ENCODE data around the gene OLR1. TPM values are rescaled to one million over a fixed set of nuclear protein-coding genes. Genes with fewer than 3 reads are reported as not detected.

The OLR1 gene
- total RNA-seq, 1 experiment from 2014 or later: 0.12 TPM

DNA sequence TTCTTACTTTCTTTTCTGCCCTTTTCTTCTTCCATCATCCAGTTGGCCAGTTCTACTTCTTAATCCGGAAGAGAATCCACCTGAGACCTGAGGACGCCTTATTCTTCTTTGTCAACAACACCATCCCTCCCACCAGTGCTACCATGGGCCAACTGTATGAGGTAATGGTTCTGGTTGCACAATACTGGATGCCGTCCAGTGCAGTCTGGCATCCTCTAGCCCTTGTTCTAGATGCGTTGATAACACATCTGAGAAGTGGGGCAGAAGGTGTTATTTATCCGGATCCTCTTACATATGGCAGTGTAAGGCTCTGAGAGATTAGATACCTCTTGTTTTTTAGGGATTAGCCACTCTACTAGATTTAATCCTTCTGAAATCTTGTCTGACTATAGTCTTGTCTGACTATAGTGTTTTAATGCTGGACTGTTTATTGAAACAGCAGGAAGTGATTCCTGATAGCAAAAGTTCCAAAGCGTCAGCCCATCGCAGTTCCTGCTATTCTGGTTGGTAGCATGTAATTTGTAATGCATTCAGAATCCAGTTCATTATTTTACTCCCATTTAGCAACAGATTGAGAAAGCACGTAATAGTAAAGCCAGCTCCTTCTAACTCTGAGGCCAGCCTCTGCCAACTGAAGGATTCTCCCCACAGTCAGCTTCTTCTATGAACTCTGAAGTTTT lies 48.6 kb upstream of the OLR1 start:
- Histone ChIP-seq H3K36me3 (ENCODE audit: control insufficient read depth in 1 of 2, insufficient read depth in 2 of 2, low read length in 2 of 2) (peaks cover 30 to 33% of the 10 kb centered on the region in 2 experiments), H3K4me2 (ENCODE audit: low read length) (no peak overlapping the region)
- POLR2A ChIA-PET: no interaction called here

More for the DNA sequence above, 48.6 kb upstream of the OLR1 start:
- TF ChIP-seq RAD21 (IDR thresholded peaks at IDR 0.05; ENCODE audit: low read depth) (no peak), POLR2A (IDR thresholded peaks at IDR 0.05; ENCODE audit: borderline replicate concordance, extremely low read depth, insufficient read depth, insufficient read length) (no peak), ZNF274 (IDR thresholded peaks at IDR 0.05; ENCODE audit: low read depth, low read length) (no peak), YY1 (IDR thresholded peaks at IDR 0.05; ENCODE audit: extremely low read depth, insufficient replicate concordance, low read depth, low read length) (no peak), SIN3A (IDR thresholded peaks at IDR 0.05; ENCODE audit: low read depth) (no peak), POLR2AphosphoS5 (IDR thresholded peaks at IDR 0.05; ENCODE audit: low read depth, low read length) (no peak), ELF1 (IDR thresholded peaks at IDR 0.05; ENCODE audit: borderline replicate concordance, low read depth) (no peak), FOSL1 (IDR thresholded peaks at IDR 0.05; ENCODE audit: low read depth) (no peak), SP1 (IDR thresholded peaks at IDR 0.05; ENCODE audit: low read depth) (no peak), CBX3 (IDR thresholded peaks at IDR 0.05; ENCODE audit: low read depth) (no peak), EZH2phosphoT487 (IDR thresholded peaks at IDR 0.05; ENCODE audit: borderline replicate concordance) (no peak), SRF (IDR thresholded peaks at IDR 0.05; ENCODE audit: low read depth) (no peak), ZFX (IDR thresholded peaks at IDR 0.05) (no peak)
- TF ChIP-seq, protein P1, sequence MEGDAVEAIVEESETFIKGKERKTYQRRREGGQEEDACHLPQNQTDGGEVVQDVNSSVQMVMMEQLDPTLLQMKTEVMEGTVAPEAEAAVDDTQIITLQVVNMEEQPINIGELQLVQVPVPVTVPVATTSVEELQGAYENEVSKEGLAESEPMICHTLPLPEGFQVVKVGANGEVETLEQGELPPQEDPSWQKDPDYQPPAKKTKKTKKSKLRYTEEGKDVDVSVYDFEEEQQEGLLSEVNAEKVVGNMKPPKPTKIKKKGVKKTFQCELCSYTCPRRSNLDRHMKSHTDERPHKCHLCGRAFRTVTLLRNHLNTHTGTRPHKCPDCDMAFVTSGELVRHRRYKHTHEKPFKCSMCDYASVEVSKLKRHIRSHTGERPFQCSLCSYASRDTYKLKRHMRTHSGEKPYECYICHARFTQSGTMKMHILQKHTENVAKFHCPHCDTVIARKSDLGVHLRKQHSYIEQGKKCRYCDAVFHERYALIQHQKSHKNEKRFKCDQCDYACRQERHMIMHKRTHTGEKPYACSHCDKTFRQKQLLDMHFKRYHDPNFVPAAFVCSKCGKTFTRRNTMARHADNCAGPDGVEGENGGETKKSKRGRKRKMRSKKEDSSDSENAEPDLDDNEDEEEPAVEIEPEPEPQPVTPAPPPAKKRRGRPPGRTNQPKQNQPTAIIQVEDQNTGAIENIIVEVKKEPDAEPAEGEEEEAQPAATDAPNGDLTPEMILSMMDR (IDR thresholded peaks at IDR 0.05 in 2 of 3, conservative IDR thresholded peaks at IDR 0.05 in 1 of 3; ENCODE audit: borderline replicate concordance in 1 of 3, insufficient read depth in 1 of 3, low read depth in 2 of 3, low read length in 2 of 3): no peak
- TF ChIP-seq, protein P2, sequence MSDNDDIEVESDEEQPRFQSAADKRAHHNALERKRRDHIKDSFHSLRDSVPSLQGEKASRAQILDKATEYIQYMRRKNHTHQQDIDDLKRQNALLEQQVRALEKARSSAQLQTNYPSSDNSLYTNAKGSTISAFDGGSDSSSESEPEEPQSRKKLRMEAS (IDR thresholded peaks at IDR 0.05): no peak
- TF ChIP-seq, protein P3, sequence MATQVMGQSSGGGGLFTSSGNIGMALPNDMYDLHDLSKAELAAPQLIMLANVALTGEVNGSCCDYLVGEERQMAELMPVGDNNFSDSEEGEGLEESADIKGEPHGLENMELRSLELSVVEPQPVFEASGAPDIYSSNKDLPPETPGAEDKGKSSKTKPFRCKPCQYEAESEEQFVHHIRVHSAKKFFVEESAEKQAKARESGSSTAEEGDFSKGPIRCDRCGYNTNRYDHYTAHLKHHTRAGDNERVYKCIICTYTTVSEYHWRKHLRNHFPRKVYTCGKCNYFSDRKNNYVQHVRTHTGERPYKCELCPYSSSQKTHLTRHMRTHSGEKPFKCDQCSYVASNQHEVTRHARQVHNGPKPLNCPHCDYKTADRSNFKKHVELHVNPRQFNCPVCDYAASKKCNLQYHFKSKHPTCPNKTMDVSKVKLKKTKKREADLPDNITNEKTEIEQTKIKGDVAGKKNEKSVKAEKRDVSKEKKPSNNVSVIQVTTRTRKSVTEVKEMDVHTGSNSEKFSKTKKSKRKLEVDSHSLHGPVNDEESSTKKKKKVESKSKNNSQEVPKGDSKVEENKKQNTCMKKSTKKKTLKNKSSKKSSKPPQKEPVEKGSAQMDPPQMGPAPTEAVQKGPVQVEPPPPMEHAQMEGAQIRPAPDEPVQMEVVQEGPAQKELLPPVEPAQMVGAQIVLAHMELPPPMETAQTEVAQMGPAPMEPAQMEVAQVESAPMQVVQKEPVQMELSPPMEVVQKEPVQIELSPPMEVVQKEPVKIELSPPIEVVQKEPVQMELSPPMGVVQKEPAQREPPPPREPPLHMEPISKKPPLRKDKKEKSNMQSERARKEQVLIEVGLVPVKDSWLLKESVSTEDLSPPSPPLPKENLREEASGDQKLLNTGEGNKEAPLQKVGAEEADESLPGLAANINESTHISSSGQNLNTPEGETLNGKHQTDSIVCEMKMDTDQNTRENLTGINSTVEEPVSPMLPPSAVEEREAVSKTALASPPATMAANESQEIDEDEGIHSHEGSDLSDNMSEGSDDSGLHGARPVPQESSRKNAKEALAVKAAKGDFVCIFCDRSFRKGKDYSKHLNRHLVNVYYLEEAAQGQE (IDR thresholded peaks at IDR 0.05; ENCODE audit: low read depth): no peak
- TF ChIP-seq, protein P4, sequence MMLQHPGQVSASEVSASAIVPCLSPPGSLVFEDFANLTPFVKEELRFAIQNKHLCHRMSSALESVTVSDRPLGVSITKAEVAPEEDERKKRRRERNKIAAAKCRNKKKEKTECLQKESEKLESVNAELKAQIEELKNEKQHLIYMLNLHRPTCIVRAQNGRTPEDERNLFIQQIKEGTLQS (IDR thresholded peaks at IDR 0.05): no peak
- no peak overlapping the region for H3K4me3 ChIP-seq (replicated peaks in 1 of 2; ENCODE audit: low read depth in 1 of 2, low read length in 2 of 2)
- H3K4me1 ChIP-seq (ENCODE audit: control insufficient read depth in 1 of 2, insufficient read depth in 2 of 2, low read length in 2 of 2): peaks cover 1 to 5% of the 10 kb centered on the region in 2 experiments; a peak in 3 of 4 replicates
- no peaks in the 10 kb centered on the region for H3K27me3 ChIP-seq (ENCODE audit: insufficient read depth, low read length)
- no peaks in the 10 kb centered on the region; the same call in 1 of the 2 replicates for H3K79me2 ChIP-seq (ENCODE audit: insufficient read depth, low read length)
- no peaks in the 10 kb centered on the region for H3K9me2 ChIP-seq (ENCODE audit: insufficient read depth)
- RAD21 ChIA-PET (ENCODE audit: low non-redundant PET in 1 of 2, low total read pairs in 2 of 2, uncharacterized antibody in 2 of 2, unreplicated experiment in 2 of 2): no interaction called here
- H4K20me1 ChIP-seq (ENCODE audit: insufficient read depth): no peaks in the 10 kb centered on the region
- H3K9ac ChIP-seq (ENCODE audit: low read length): no peak overlapping the region
- H2AFZ ChIP-seq (ENCODE audit: low read depth, low read length, poor library complexity, severe bottlenecking): no peak overlapping the region
- DNase-seq (ENCODE audit: low read depth, low spot score): no peak
- H3K9me3 ChIP-seq (ENCODE audit: control insufficient read depth in 1 of 2, insufficient read depth in 1 of 2, low read depth in 1 of 2, low read length in 2 of 2): no peaks in the 10 kb centered on the region
- CTCF ChIA-PET: no interaction called here
- no peak overlapping the region for H3K27ac ChIP-seq (ENCODE audit: low read depth, low read length)
- no peak for ATAC-seq
- intact Hi-C loops (cut with micrococcal nuclease): no loop called here
- no TSS peak for BruUV-seq (replicated peaks)

All from HCT116 (cell line).